ENCODE data around the gene FGFR1OP2.
A peak's percentile ranks its signal among the peaks of the same experiment; 100 is the strongest.
"Not testable (repeated sequence)": the region's sequence is repeated elsewhere in the genome, so short reads cannot be mapped to it uniquely, and the experiment has no call there.

FGFR1OP2 gene

DNA sequence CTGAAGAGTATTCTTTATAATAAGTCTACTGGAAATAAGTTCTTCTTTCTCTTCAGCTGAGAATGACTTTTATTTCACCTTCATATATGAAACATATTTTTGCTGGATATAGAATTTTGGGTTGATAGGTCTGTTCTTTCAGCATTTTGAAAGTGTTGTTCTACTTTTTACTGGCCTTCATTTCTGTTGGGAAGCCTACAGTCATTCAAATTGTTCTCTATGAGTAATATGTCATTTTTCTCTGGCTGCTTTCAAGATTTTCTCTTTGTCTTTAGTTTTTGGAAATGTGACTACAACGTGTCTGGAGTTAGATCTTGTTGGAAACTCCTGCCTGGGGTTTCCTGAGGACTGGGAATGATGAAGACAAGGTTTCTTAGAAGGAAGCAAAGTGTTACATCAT is 10.0 kb downstream of the FGFR1OP2 start:
- Histone ChIP-seq H3K27me3 (no peaks in the 10 kb centered on the region), H3K27ac (no peak overlapping the region), H3K4me1 (peaks cover 0 to 17% (median 4%) of the 10 kb centered on the region in 4 donors), H3K36me3 (peaks cover 0 to 12% (median 0%) of the 10 kb centered on the region in 3 donors), H3K4me3 (no peak overlapping the region), H3K9me3 (peaks cover 0 to 11% (median 0%) of the 10 kb centered on the region in 3 donors)
- TF ChIP-seq, protein P1, sequence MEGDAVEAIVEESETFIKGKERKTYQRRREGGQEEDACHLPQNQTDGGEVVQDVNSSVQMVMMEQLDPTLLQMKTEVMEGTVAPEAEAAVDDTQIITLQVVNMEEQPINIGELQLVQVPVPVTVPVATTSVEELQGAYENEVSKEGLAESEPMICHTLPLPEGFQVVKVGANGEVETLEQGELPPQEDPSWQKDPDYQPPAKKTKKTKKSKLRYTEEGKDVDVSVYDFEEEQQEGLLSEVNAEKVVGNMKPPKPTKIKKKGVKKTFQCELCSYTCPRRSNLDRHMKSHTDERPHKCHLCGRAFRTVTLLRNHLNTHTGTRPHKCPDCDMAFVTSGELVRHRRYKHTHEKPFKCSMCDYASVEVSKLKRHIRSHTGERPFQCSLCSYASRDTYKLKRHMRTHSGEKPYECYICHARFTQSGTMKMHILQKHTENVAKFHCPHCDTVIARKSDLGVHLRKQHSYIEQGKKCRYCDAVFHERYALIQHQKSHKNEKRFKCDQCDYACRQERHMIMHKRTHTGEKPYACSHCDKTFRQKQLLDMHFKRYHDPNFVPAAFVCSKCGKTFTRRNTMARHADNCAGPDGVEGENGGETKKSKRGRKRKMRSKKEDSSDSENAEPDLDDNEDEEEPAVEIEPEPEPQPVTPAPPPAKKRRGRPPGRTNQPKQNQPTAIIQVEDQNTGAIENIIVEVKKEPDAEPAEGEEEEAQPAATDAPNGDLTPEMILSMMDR (IDR thresholded peaks at IDR 0.05): no peak
- intact Hi-C loops (cut with DNase I; ENCODE audit: low total_unique reads): no loop called here
- DNase-seq: no peak

DNA sequence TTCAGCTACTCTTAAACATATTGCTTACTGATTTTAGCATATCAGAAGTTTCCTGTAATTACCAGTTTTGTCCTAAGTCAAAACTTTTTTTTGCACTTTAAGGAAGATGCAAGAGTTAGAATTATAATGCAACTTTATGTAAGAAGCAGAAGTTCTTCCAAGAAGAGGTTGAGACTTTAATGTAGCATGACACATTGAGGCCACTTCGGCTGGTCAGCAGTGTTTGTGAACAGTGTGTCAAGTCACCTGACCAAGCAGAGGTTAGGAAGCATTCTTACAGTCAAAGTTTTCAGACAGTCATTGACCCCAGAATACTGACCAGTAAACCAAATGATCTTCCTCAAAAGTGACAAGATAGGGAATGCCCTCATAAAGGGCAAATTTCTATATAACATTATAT is 15.2 kb downstream of the FGFR1OP2 start:
- Histone ChIP-seq H3K36me3 (peaks cover 19 to 33% (median 31%) of the 10 kb centered on the region in 3 donors), H3K9me3 (peaks cover 0 to 8% (median 0%) of the 10 kb centered on the region in 3 donors), H3K4me3 (no peak overlapping the region), H3K27me3 (no peaks in the 10 kb centered on the region), H3K27ac (no peak overlapping the region), H3K4me1 (peaks cover 0 to 16% (median 4%) of the 10 kb centered on the region in 4 donors)
- TF ChIP-seq, protein P1 (IDR thresholded peaks at IDR 0.05): no peak
- peak in 1 of 2 donors; percentile 38 for DNase-seq
- intact Hi-C loops (cut with DNase I; ENCODE audit: low total_unique reads): no loop called here

DNA sequence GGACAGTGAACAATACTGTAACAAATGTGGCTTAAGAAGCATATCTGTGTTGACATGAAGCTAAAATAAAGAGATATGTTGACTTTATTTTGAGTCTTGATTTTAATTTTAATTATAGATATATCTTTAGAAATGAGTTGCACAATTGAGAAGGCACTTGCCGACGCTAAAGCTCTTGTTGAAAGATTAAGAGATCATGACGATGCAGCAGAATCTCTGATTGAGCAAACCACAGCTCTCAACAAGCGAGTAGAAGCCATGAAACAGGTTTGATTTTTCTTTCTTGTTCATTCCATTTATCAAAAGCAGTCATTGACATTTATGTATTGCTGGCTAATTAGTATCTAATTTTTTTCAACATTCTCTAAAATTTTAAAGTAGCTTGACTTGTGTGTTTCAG is 15.8 kb downstream of the FGFR1OP2 start:
- intact Hi-C loops (cut with DNase I; ENCODE audit: low total_unique reads): no loop called here
- peaks cover 0 to 16% (median 4%) of the 10 kb centered on the region in 4 donors for H3K4me1 ChIP-seq

DNA sequence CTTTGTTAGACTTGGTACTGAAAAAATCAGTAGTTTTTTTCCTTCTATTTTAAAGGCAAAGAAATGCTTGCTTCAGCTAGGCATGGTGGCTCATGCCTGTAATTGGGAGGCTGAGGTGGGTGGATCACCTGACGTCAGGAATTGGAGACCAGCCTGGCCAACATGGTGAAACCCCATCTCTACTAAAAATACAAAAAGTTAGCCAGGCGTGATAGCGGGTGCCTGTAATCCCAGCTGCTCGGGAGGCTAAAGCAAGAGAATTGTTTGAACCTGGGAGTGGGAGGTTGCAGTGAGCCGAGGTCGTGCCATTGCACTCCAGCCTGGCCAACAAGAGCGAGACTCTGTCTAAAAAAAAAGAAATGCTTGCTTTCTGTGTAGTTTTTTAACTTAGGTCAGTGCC is 23.1 kb downstream of the FGFR1OP2 start:
- H3K27ac ChIP-seq; intact Hi-C loops (cut with DNase I; ENCODE audit: low total_unique reads); H3K4me3 ChIP-seq; DNase-seq; H3K27me3 ChIP-seq; H3K9me3 ChIP-seq; H3K4me1 ChIP-seq: not testable (repeated sequence)
- H3K36me3 ChIP-seq: peaks cover 27 to 63% (median 39%) of the 10 kb centered on the region in 3 donors

More for the DNA sequence above, 15.8 kb downstream of the FGFR1OP2 start:
- peaks cover 19 to 31% (median 30%) of the 10 kb centered on the region in 3 donors for H3K36me3 ChIP-seq
- peaks cover 0 to 2% (median 0%) of the 10 kb centered on the region in 3 donors for H3K9me3 ChIP-seq
- no peak overlapping the region for H3K27ac ChIP-seq
- no peak overlapping the region for H3K4me3 ChIP-seq
- no peak for DNase-seq
- H3K27me3 ChIP-seq: no peaks in the 10 kb centered on the region
- TF ChIP-seq, protein P1 (IDR thresholded peaks at IDR 0.05): no peak

DNA sequence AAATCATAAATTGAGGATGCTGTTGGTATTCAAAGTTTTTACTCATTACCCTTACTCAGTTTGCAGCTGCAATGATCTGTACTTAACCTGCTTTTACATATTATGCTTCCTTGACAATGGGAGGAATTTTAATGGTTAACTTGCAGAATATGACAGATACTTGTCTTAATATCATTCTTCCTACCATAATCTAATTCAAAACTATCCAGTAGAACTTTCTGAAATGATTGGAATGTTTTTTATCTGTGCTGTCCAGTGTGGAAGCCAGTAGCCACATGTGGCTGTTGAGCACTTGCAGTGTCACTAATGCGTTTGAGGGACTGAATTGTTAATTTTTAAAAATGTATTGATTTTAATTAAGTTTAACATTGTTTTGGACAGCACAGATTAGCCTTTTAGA is 23.5 kb downstream of the FGFR1OP2 start:
- DNase-seq: no peak
- H3K27me3 ChIP-seq: no peaks in the 10 kb centered on the region
- TF ChIP-seq, protein P1 (IDR thresholded peaks at IDR 0.05): no peak
- H3K9me3 ChIP-seq: no peaks in the 10 kb centered on the region
- H3K27ac ChIP-seq: no peak overlapping the region
- no peak overlapping the region for H3K4me3 ChIP-seq
- H3K4me1 ChIP-seq: no peaks in the 10 kb centered on the region
- H3K36me3 ChIP-seq: peaks cover 26 to 61% (median 37%) of the 10 kb centered on the region in 3 donors
- intact Hi-C loops (cut with DNase I; ENCODE audit: low total_unique reads): no loop called here

DNA sequence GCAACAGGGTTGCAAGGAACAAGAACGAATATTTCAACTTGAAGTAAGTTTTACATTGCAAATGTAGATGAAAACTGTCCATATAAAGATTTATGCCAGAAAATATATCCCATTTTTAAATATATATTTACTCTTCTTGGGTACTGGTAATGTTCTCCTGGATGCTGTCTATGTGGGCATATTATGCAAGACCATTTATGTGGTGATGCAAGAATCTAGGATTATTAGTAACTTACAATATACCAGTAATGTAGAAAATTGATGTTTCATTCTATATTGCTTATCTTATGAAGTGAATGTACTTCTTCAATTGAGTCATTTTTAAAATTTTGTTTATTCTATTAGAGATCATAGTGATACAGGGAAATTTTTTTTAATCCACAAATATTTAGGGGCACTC is 25.1 kb downstream of the FGFR1OP2 start:
- intact Hi-C loops (cut with DNase I; ENCODE audit: low total_unique reads): no loop called here
- TF ChIP-seq, protein P1 (IDR thresholded peaks at IDR 0.05): no peak

More for the DNA sequence above, 25.1 kb downstream of the FGFR1OP2 start:
- DNase-seq: no peak
- Histone ChIP-seq H3K36me3 (peaks cover 19 to 59% (median 37%) of the 10 kb centered on the region in 3 donors), H3K27me3 (no peaks in the 10 kb centered on the region), H3K27ac (no peak overlapping the region), H3K4me3 (no peak overlapping the region), H3K9me3 (no peaks in the 10 kb centered on the region), H3K4me1 (no peaks in the 10 kb centered on the region)
